HT-29 (cell line): ENCODE measurements around the gene KCNC1. TPM values are rescaled to one million over a fixed set of nuclear protein-coding genes. Genes with fewer than 3 reads are reported as not detected.

Experiments
- DNase-seq: peaks from one replicate; pipeline ENCODE4 v3.0.0-alpha.2; 2015; ENCODE audit warnings: low spot score
- total RNA-seq: library from RNA; depleted of rRNA; stranded (reverse); fragments of >200 nt; shearing (Covaris generic); gene quantifications from 2 replicates; pipeline ENCODE4 v1.2.3, GENCODE V29; 2014

Gene KCNC1
- total RNA-seq, 1 experiment from 2014 or later, result not detected

GRCh38 chr11:17772704-17773600, 38.4 kb downstream of the KCNC1 start:
- DNase-seq, result no peak

GRCh38 chr11:17773674-17774073, 39.1 kb downstream of the KCNC1 start:
- no peak for DNase-seq

GRCh38 chr11:17774232-17775034, 39.9 kb downstream of the KCNC1 start:
- no peak for DNase-seq

GRCh38 chr11:17775035-17775348, 40.4 kb downstream of the KCNC1 start:
- DNase-seq, result no peak

GRCh38 chr11:17775507-17776211, 41.1 kb downstream of the KCNC1 start:
- DNase-seq, result no peak

- no peak for DNase-seq
Observed at GRCh38 chr11:17776212-17776875, 41.8 kb downstream of the KCNC1 start.

- no peak for DNase-seq
Observed at GRCh38 chr11:17777086-17777737, 42.6 kb downstream of the KCNC1 start.

- DNase-seq, result no peak
Observed at GRCh38 chr11:17777738-17778091, 43.1 kb downstream of the KCNC1 start.

GRCh38 chr11:17778352-17778751, 43.8 kb downstream of the KCNC1 start:
- no peak for DNase-seq

- DNase-seq, result no peak
Observed at GRCh38 chr11:17778956-17779860, 44.6 kb downstream of the KCNC1 start.

- DNase-seq, result peak; percentile 15
Observed at GRCh38 chr11:17779861-17780594, 45.4 kb downstream of the KCNC1 start.

GRCh38 chr11:17780668-17781067, 46.1 kb downstream of the KCNC1 start:
- DNase-seq, result no peak

GRCh38 chr11:17781221-17781620, 46.6 kb downstream of the KCNC1 start:
- DNase-seq, result no peak

GRCh38 chr11:17781626-17782025, 47.0 kb downstream of the KCNC1 start:
- DNase-seq, result no peak

GRCh38 chr11:17782145-17782544, 47.6 kb downstream of the KCNC1 start:
- no peak for DNase-seq

GRCh38 chr11:17782603-17783337, 48.2 kb downstream of the KCNC1 start:
- DNase-seq, result no peak

GRCh38 chr11:17783878-17784277, 49.3 kb downstream of the KCNC1 start:
- DNase-seq, result no peak

GRCh38 chr11:17786824-17787525, 52.4 kb downstream of the KCNC1 start:
- no peak for DNase-seq
